GM12873 (cell line): ENCODE results near the gene ARHGAP15.

ENCODE experiments used
- CTCF ChIP-seq: IDR thresholded peaks from 2 replicates; pipeline ENCODE4 v1.5.1; 2012; ENCODE audit warnings: low read depth, mild to moderate bottlenecking, moderate library complexity, low read length, control low read depth; ENCODE audit not compliant: insufficient read depth; ENCODE audit errors: missing control alignments

Gene ARHGAP15

GRCh38 chr2:143255086-143255485 is 125.9 kb downstream of the ARHGAP15 start:
- TF ChIP-seq CTCF = no peak

- TF ChIP-seq CTCF = no peak
Observed at GRCh38 chr2:143255899-143256298, 126.7 kb downstream of the ARHGAP15 start.

- no peak for TF ChIP-seq CTCF
Observed at GRCh38 chr2:143258126-143258892, 129.1 kb downstream of the ARHGAP15 start.

- peak; percentile 73 for TF ChIP-seq CTCF
Observed at GRCh38 chr2:143259368-143259958, 130.2 kb downstream of the ARHGAP15 start.

GRCh38 chr2:143261986-143262385 is 132.8 kb downstream of the ARHGAP15 start:
- TF ChIP-seq CTCF = no peak

- no peak for TF ChIP-seq CTCF
Observed at GRCh38 chr2:143262389-143262788, 133.2 kb downstream of the ARHGAP15 start.

- peak; percentile 39 for TF ChIP-seq CTCF
Observed at GRCh38 chr2:143263066-143263625, 133.9 kb downstream of the ARHGAP15 start.
